Activated CD4-positive, alpha-beta T cell treated with anti-CD3 and anti-CD28 coated beads, Interleukin-2, amount 10 ng/mL, durations not matched to agents 7 days and 5 days (primary cell): Measurements from ENCODE around the gene DNAJB11. TPM values are rescaled to one million over a fixed set of nuclear protein-coding genes. Genes with fewer than 3 reads are reported as not detected.
"Not testable (repeated sequence)": the region's sequence is repeated elsewhere in the genome, so short reads cannot be mapped to it uniquely, and the experiment has no call there.

Source experiments
- CTCF ChIA-PET: fragments of 350-600 bp; sonication (Branson Sonifier 250); formaldehyde crosslinking; loops from one replicate; lab custom pipeline; 2021; ENCODE audit warnings: antibody characterized with exemption; lab: Charles Lee
- POLR2A ChIA-PET: fragments of 350-600 bp; sonication (Branson Sonifier 250); formaldehyde crosslinking; loops from one replicate; lab custom pipeline; 2021; ENCODE audit warnings: antibody characterized with exemption; lab: Charles Lee
- DNase-seq: peaks from one replicate; pipeline ENCODE4 v3.0.0-alpha.2; 2020
- H3K27ac Mint-ChIP-seq: one replicate; pipeline ENCODE4 v1.8.0; 2021; ENCODE audit warnings: mild to moderate bottlenecking, moderate library complexity, mixed read lengths
- H3K27me3 Mint-ChIP-seq: one replicate; pipeline ENCODE4 v1.8.0; 2021; ENCODE audit warnings: mixed read lengths
- H3K36me3 Mint-ChIP-seq: one replicate; pipeline ENCODE4 v1.8.0; 2021; ENCODE audit warnings: low read depth, mixed read lengths
- H3K4me1 Mint-ChIP-seq: one replicate; pipeline ENCODE4 v1.8.0; 2021; ENCODE audit warnings: mixed read lengths
- H3K4me3 Mint-ChIP-seq: one replicate; pipeline ENCODE4 v1.8.0; 2021; ENCODE audit warnings: mild to moderate bottlenecking, moderate library complexity, mixed read lengths
- H3K9me3 Mint-ChIP-seq: one replicate; pipeline ENCODE4 v1.8.0; 2021; ENCODE audit warnings: mixed read lengths
- total RNA-seq, 2 experiments: library from RNA; stranded (reverse); gene quantifications; one replicate each; pipeline ENCODE4 v1.2.3, GENCODE V29; 2021

The DNAJB11 gene
- total RNA-seq = 10 to 100 TPM; 54.9 to 57.3 TPM

- no peaks in the 10 kb centered on the region for H3K9me3 Mint-ChIP-seq
- H3K27me3 Mint-ChIP-seq = no peaks in the 10 kb centered on the region
- CTCF ChIA-PET = interaction anchor here (0.9 to 2.3 kb wide), 7 partner anchors 11 to 627 kb away, joined by 3 to 7 read pairs (median 5); no protein-coding TSS in a partner anchor
- POLR2A ChIA-PET = interaction anchor here (0.6 to 1.5 kb wide), 3 partner anchors 26 to 213 kb away, joined by 3 to 4 read pairs (median 3); partner anchors contain the start of gene EIF4A2
- peaks cover 69% of the 10 kb centered on the region for H3K4me1 Mint-ChIP-seq
- peak; percentile 99 for DNase-seq
- peaks cover 13% of the 10 kb centered on the region for H3K36me3 Mint-ChIP-seq
- H3K4me3 Mint-ChIP-seq = peak within 1 kb of the TSS; percentile 89
- peak within 1 kb of the TSS; percentile 100 for H3K27ac Mint-ChIP-seq
Measured at GRCh38 chr3:186570096-186570940, at the start of gene DNAJB11. Gene DNAJB11 (plus strand): TSS chr3:186570720. CDS start chr3:186570898, 178 bp downstream.

GRCh38 chr3:186520957-186521842 is 49.3 kb upstream of the DNAJB11 start:
- Mint-ChIP-seq H3K27ac (peak overlapping the region; percentile 4), H3K9me3 (peaks cover 2% of the 10 kb centered on the region), H3K4me1 (peaks cover 49% of the 10 kb centered on the region), H3K27me3 (no peaks in the 10 kb centered on the region), H3K4me3 (no peak overlapping the region), H3K36me3 (peaks cover 4% of the 10 kb centered on the region)
- ChIA-PET CTCF (interaction anchor here (0.6 to 4.6 kb wide), 2 partner anchors 11 to 19 kb away, joined by 7 to 26 read pairs; no protein-coding TSS in a partner anchor), POLR2A (no interaction called here)
- DNase-seq = no peak

GRCh38 chr3:186523022-186523421 is 47.5 kb upstream of the DNAJB11 start:
- Mint-ChIP-seq H3K36me3 (no peaks in the 10 kb centered on the region), H3K27ac (no peak overlapping the region), H3K4me1 (peaks cover 37% of the 10 kb centered on the region), H3K4me3 (no peak overlapping the region), H3K27me3 (no peaks in the 10 kb centered on the region), H3K9me3 (no peaks in the 10 kb centered on the region)
- CTCF ChIA-PET = interaction anchor here (1.5 kb wide), 1 partner anchor 17 kb away, joined by 4 read pairs; no protein-coding TSS in a partner anchor
- no peak for DNase-seq
- POLR2A ChIA-PET = no interaction called here

- no peaks in the 10 kb centered on the region for H3K36me3 Mint-ChIP-seq
- peaks cover 34% of the 10 kb centered on the region for H3K4me1 Mint-ChIP-seq
- POLR2A ChIA-PET = no interaction called here
- no peak overlapping the region for H3K4me3 Mint-ChIP-seq
- H3K27ac Mint-ChIP-seq = no peak overlapping the region
- no peaks in the 10 kb centered on the region for H3K27me3 Mint-ChIP-seq
- DNase-seq = no peak
- H3K9me3 Mint-ChIP-seq = no peaks in the 10 kb centered on the region
- CTCF ChIA-PET = interaction anchor here (1.5 kb wide), 1 partner anchor 17 kb away, joined by 4 read pairs; no protein-coding TSS in a partner anchor
Measured at GRCh38 chr3:186523434-186523833, 47.1 kb upstream of the DNAJB11 start.

GRCh38 chr3:186524616-186525015 is 45.9 kb upstream of the DNAJB11 start:
- Mint-ChIP-seq H3K4me1 (peaks cover 28% of the 10 kb centered on the region), H3K36me3 (no peaks in the 10 kb centered on the region), H3K27ac (no peak overlapping the region), H3K27me3 (no peaks in the 10 kb centered on the region), H3K9me3 (no peaks in the 10 kb centered on the region), H3K4me3 (no peak overlapping the region)
- ChIA-PET POLR2A (no interaction called here), CTCF (interaction anchor here (0.6 to 1.5 kb wide), 2 partner anchors 16 to 265 kb away, joined by 3 to 4 read pairs; no protein-coding TSS in a partner anchor)
- no peak for DNase-seq

GRCh38 chr3:186525369-186526255 is 44.9 kb upstream of the DNAJB11 start:
- ChIA-PET POLR2A (no interaction called here), CTCF (interaction anchor here (0.6 to 2.1 kb wide), 7 partner anchors 9 to 266 kb away, joined by 3 to 7 read pairs (median 4); no protein-coding TSS in a partner anchor)
- peaks cover 26% of the 10 kb centered on the region for H3K4me1 Mint-ChIP-seq
- no peaks in the 10 kb centered on the region for H3K27me3 Mint-ChIP-seq
- no peaks in the 10 kb centered on the region for H3K9me3 Mint-ChIP-seq
- H3K27ac Mint-ChIP-seq = no peak overlapping the region
- no peak for DNase-seq
- H3K4me3 Mint-ChIP-seq = no peak overlapping the region
- no peaks in the 10 kb centered on the region for H3K36me3 Mint-ChIP-seq

GRCh38 chr3:186526256-186526606 is 44.3 kb upstream of the DNAJB11 start:
- H3K36me3 Mint-ChIP-seq = no peaks in the 10 kb centered on the region
- POLR2A ChIA-PET = no interaction called here
- CTCF ChIA-PET = interaction anchor here (0.6 to 2.1 kb wide), 6 partner anchors 10 to 32 kb away, joined by 3 to 7 read pairs (median 5); no protein-coding TSS in a partner anchor
- H3K4me3 Mint-ChIP-seq = no peak overlapping the region
- no peaks in the 10 kb centered on the region for H3K9me3 Mint-ChIP-seq
- no peaks in the 10 kb centered on the region for H3K27me3 Mint-ChIP-seq
- peaks cover 21% of the 10 kb centered on the region for H3K4me1 Mint-ChIP-seq
- DNase-seq = no peak
- H3K27ac Mint-ChIP-seq = no peak overlapping the region

GRCh38 chr3:186529201-186529999 is 41.1 kb upstream of the DNAJB11 start:
- no peak overlapping the region for H3K27ac Mint-ChIP-seq
- CTCF ChIA-PET = interaction anchor here (0.6 to 2.0 kb wide), 5 partner anchors 10 to 610 kb away, joined by 3 to 12 read pairs (median 3); partner anchors contain the start of gene RPL39L

GRCh38 chr3:186530415-186530814 is 40.1 kb upstream of the DNAJB11 start:
- Mint-ChIP-seq H3K4me1 (peaks cover 32% of the 10 kb centered on the region), H3K27ac (no peak overlapping the region), H3K36me3 (peaks cover 4% of the 10 kb centered on the region), H3K4me3 (no peak overlapping the region), H3K9me3 (peaks cover 2% of the 10 kb centered on the region), H3K27me3 (no peaks in the 10 kb centered on the region)
- POLR2A ChIA-PET = no interaction called here
- CTCF ChIA-PET = interaction anchor here (0.6 kb wide), 1 partner anchor 11 kb away, joined by 3 read pairs; no protein-coding TSS in a partner anchor
- DNase-seq = no peak

More at GRCh38 chr3:186529201-186529999, 41.1 kb upstream of the DNAJB11 start:
- peaks cover 23% of the 10 kb centered on the region for H3K4me1 Mint-ChIP-seq
- POLR2A ChIA-PET = no interaction called here
- DNase-seq = no peak
- H3K4me3 Mint-ChIP-seq = no peak overlapping the region
- H3K9me3 Mint-ChIP-seq = peaks cover 2% of the 10 kb centered on the region
- peaks cover 4% of the 10 kb centered on the region for H3K36me3 Mint-ChIP-seq
- H3K27me3 Mint-ChIP-seq = no peaks in the 10 kb centered on the region

GRCh38 chr3:186531694-186532093 is 38.8 kb upstream of the DNAJB11 start:
- POLR2A ChIA-PET, H3K27me3 Mint-ChIP-seq, H3K27ac Mint-ChIP-seq, H3K4me3 Mint-ChIP-seq, DNase-seq, H3K36me3 Mint-ChIP-seq, H3K9me3 Mint-ChIP-seq, CTCF ChIA-PET: not testable (repeated sequence)
- peaks cover 38% of the 10 kb centered on the region for H3K4me1 Mint-ChIP-seq

- peaks cover 2% of the 10 kb centered on the region for H3K9me3 Mint-ChIP-seq
- DNase-seq = no peak
- H3K27me3 Mint-ChIP-seq = no peaks in the 10 kb centered on the region
- H3K4me3 Mint-ChIP-seq = no peak overlapping the region
- CTCF ChIA-PET = interaction anchor here (0.7 to 1.1 kb wide), 2 partner anchors 9 to 11 kb away, joined by 3 to 7 read pairs; no protein-coding TSS in a partner anchor
- peaks cover 41% of the 10 kb centered on the region for H3K4me1 Mint-ChIP-seq
- peaks cover 4% of the 10 kb centered on the region for H3K36me3 Mint-ChIP-seq
- H3K27ac Mint-ChIP-seq = no peak overlapping the region
- POLR2A ChIA-PET = no interaction called here
Measured at GRCh38 chr3:186532598-186533072, 37.9 kb upstream of the DNAJB11 start.
